ENCODE measurements around the gene CIAO2B.

DNA sequence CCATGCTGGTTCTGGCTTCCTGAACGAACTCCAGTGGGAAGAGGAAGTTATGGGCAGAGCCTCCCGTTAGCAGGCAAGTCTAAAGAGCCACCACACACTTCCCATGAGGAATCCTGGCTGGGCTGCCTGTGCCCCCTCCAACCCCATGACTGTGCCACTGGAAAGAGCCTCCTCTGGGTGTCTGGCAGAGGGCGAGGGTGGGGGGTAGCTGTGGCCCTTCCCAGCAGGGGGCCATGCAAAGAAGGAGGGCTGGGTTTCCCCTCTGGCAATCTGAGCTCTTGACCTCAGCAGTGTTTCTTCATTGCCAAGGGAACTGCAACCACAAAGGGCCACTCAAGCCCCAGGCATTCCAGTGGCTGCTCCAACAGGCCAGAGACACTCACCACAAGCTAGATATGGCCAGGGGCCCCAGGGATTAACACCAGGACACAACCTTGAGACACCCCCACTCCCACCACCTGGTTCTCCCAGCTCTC is 7.2 kb downstream of the CIAO2B start:
- TF ChIP-seq, protein P1, sequence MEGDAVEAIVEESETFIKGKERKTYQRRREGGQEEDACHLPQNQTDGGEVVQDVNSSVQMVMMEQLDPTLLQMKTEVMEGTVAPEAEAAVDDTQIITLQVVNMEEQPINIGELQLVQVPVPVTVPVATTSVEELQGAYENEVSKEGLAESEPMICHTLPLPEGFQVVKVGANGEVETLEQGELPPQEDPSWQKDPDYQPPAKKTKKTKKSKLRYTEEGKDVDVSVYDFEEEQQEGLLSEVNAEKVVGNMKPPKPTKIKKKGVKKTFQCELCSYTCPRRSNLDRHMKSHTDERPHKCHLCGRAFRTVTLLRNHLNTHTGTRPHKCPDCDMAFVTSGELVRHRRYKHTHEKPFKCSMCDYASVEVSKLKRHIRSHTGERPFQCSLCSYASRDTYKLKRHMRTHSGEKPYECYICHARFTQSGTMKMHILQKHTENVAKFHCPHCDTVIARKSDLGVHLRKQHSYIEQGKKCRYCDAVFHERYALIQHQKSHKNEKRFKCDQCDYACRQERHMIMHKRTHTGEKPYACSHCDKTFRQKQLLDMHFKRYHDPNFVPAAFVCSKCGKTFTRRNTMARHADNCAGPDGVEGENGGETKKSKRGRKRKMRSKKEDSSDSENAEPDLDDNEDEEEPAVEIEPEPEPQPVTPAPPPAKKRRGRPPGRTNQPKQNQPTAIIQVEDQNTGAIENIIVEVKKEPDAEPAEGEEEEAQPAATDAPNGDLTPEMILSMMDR (IDR thresholded peaks at IDR 0.05) = no peak
- no peak for TF ChIP-seq POLR2A (IDR thresholded peaks at IDR 0.05)
- no peak for TF ChIP-seq POLR2AphosphoS5 (IDR thresholded peaks at IDR 0.05)
- no peak for TF ChIP-seq EP300 (IDR thresholded peaks at IDR 0.05; ENCODE audit: low read depth)
